Measurements from ENCODE around the gene MUSTN1. TPM values are rescaled to one million over a fixed set of nuclear protein-coding genes. Genes with fewer than 3 reads are reported as not detected.

Gene MUSTN1
- polyA plus RNA-seq, 3 donors = 0.29 to 13.7 TPM; not detected in 1

DNA sequence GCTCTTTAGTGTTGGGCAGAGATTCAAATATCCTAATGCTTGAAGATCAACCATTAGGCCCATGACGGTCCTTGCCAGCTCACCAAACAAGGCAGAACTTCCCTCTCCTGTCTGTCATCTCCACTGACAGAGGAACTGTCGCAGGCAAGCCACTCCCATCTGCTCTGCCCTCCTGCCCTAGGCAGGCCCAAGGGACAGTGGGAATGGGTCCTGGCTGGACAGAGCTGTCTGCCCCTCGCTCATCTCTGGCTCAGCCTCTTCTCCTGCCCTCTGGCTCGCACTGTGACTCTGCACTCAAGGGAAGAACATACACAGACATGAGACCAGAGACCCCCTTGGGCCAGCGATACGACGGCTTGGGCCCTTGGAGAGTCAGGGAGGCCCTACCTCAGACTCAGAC lies 7.6 kb upstream of the MUSTN1 start:
- Mint-ChIP-seq H3K9me3 (peaks cover 0 to 2% (median 0%) of the 10 kb centered on the region in 7 donors), H3K4me1 (peaks cover 39% of the 10 kb centered on the region), H3K4me3 (no peak overlapping the region), H3K27ac (peak overlapping the region; percentile 31 to 85 (median 49)), H3K27me3 (ENCODE audit: low read depth in 3 of 3) (peaks cover 0 to 2% (median 0%) of the 10 kb centered on the region in 3 donors), H3K36me3 (peaks cover 63 to 86% of the 10 kb centered on the region in 2 donors)
- Histone ChIP-seq H3K27ac (ENCODE audit: low read depth in 1 of 2, low read length in 2 of 2) (peak overlapping the region in 1 of 2 donors; percentile 18), H3K4me2 (replicated peaks; ENCODE audit: extremely low read depth, low read length, poor library complexity, severe bottlenecking) (no peak overlapping the region), H3K36me3 (replicated peaks in 1 of 2; ENCODE audit: control insufficient read depth in 1 of 2, insufficient read depth in 2 of 2, low read length in 2 of 2) (peaks cover 53 to 81% of the 10 kb centered on the region in 2 donors), H3K4me1 (ENCODE audit: control insufficient read depth in 1 of 2, insufficient read depth in 2 of 2, low read length in 2 of 2) (peaks cover 33 to 36% of the 10 kb centered on the region in 2 donors), H3K9ac (ENCODE audit: insufficient read depth, low read length, poor library complexity, severe bottlenecking) (no peak overlapping the region), H3K79me2 (ENCODE audit: insufficient read depth, low read length) (no peaks in the 10 kb centered on the region), H2AFZ (ENCODE audit: insufficient read depth, low read depth, low read length, poor library complexity, severe bottlenecking) (no peak overlapping the region), H3K27me3 (ENCODE audit: control insufficient read depth in 2 of 2, insufficient read depth in 2 of 2, low read length in 2 of 2) (no peaks in the 10 kb centered on the region), H4K20me1 (ENCODE audit: insufficient read depth, low read length) (no peaks in the 10 kb centered on the region), H3K9me3 (replicated peaks in 1 of 2; ENCODE audit: control insufficient read depth in 1 of 2, insufficient read depth in 1 of 2, low read length in 2 of 2) (no peaks in the 10 kb centered on the region), H3K4me3 (replicated peaks in 1 of 3; ENCODE audit: low read depth in 2 of 3, low read length in 3 of 3) (no peak overlapping the region)
- TF ChIP-seq, protein P1, sequence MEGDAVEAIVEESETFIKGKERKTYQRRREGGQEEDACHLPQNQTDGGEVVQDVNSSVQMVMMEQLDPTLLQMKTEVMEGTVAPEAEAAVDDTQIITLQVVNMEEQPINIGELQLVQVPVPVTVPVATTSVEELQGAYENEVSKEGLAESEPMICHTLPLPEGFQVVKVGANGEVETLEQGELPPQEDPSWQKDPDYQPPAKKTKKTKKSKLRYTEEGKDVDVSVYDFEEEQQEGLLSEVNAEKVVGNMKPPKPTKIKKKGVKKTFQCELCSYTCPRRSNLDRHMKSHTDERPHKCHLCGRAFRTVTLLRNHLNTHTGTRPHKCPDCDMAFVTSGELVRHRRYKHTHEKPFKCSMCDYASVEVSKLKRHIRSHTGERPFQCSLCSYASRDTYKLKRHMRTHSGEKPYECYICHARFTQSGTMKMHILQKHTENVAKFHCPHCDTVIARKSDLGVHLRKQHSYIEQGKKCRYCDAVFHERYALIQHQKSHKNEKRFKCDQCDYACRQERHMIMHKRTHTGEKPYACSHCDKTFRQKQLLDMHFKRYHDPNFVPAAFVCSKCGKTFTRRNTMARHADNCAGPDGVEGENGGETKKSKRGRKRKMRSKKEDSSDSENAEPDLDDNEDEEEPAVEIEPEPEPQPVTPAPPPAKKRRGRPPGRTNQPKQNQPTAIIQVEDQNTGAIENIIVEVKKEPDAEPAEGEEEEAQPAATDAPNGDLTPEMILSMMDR (IDR thresholded peaks at IDR 0.05) = no peak
- DNase-seq = no peak
- intact Hi-C loops (cut with micrococcal nuclease) = loop anchor here in 1 of 2 donors (10.0 kb wide), 1 partner anchor 232 kb away; no protein-coding TSS in a partner anchor
- 54% methylated on average over 7 of the region's 7 CpGs for WGBS (ENCODE audit: insufficient coverage)

DNA sequence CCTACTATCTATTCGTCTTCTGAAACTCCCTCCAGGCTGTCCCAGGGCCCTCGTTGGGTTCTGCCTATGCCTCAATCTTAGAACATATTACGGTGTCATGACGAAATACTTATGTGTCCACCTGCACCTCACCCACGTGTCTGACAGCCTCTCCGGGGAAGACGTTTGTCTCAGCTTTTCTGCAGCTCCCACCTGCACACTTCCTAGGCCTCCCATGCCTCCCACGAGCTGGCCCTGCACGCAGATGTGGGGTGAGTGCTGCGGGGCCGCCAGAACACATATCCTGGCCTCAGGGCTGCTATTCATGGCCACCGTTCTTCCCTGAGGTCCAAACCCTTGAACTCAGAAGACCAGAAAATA lies 7.1 kb upstream of the MUSTN1 start:
- H3K79me2 ChIP-seq (ENCODE audit: insufficient read depth, low read length) = no peaks in the 10 kb centered on the region
- intact Hi-C loops (cut with micrococcal nuclease) = loop anchor here in 1 of 2 donors (10.0 kb wide), 1 partner anchor 233 kb away; no protein-coding TSS in a partner anchor
- H3K36me3 ChIP-seq (replicated peaks in 1 of 2; ENCODE audit: control insufficient read depth in 1 of 2, insufficient read depth in 2 of 2, low read length in 2 of 2) = peaks cover 53 to 81% of the 10 kb centered on the region in 2 donors
- Mint-ChIP-seq H3K4me3 (no peak overlapping the region), H3K27me3 (ENCODE audit: low read depth in 3 of 3) (peaks cover 0 to 2% (median 0%) of the 10 kb centered on the region in 3 donors), H3K4me1 (peaks cover 39% of the 10 kb centered on the region), H3K36me3 (peaks cover 59 to 84% of the 10 kb centered on the region in 2 donors), H3K27ac (peak overlapping the region in 1 of 7 donors; percentile 49), H3K9me3 (peaks cover 0 to 2% (median 0%) of the 10 kb centered on the region in 7 donors)
- peaks cover 33 to 36% of the 10 kb centered on the region in 2 donors for H3K4me1 ChIP-seq (ENCODE audit: control insufficient read depth in 1 of 2, insufficient read depth in 2 of 2, low read length in 2 of 2)
- no peak overlapping the region for H3K4me2 ChIP-seq (replicated peaks; ENCODE audit: extremely low read depth, low read length, poor library complexity, severe bottlenecking)
- H3K27me3 ChIP-seq (ENCODE audit: control insufficient read depth in 2 of 2, insufficient read depth in 2 of 2, low read length in 2 of 2) = no peaks in the 10 kb centered on the region
- TF ChIP-seq, protein P1 (IDR thresholded peaks at IDR 0.05) = no peak
- H3K27ac ChIP-seq (ENCODE audit: low read depth in 1 of 2, low read length in 2 of 2) = no peak overlapping the region
- no peak for DNase-seq
- H3K9ac ChIP-seq (ENCODE audit: insufficient read depth, low read length, poor library complexity, severe bottlenecking) = no peak overlapping the region
- H4K20me1 ChIP-seq (ENCODE audit: insufficient read depth, low read length) = no peaks in the 10 kb centered on the region
- no peak overlapping the region for H3K4me3 ChIP-seq (replicated peaks in 1 of 3; ENCODE audit: low read depth in 2 of 3, low read length in 3 of 3)
- 81% methylated on average over 6 of the region's 12 CpGs for WGBS (ENCODE audit: insufficient coverage)
- no peak overlapping the region for H2AFZ ChIP-seq (ENCODE audit: insufficient read depth, low read depth, low read length, poor library complexity, severe bottlenecking)
- no peaks in the 10 kb centered on the region for H3K9me3 ChIP-seq (replicated peaks in 1 of 2; ENCODE audit: control insufficient read depth in 1 of 2, insufficient read depth in 1 of 2, low read length in 2 of 2)

Measured in CD14-positive monocyte (primary cell).